GM21619 (cell line): ENCODE data around the gene PWWP2B.
"Not testable (repeated sequence)": the region's sequence is repeated elsewhere in the genome, so short reads cannot be mapped to it uniquely, and the experiment has no call there.

ENCODE experiments used
- ATAC-seq: cut with Tn5 transposase; IDR thresholded peaks from one replicate; pipeline ENCODE4 v1.9.1; 2021; ENCODE audit not compliant: unreplicated experiment

The PWWP2B gene

GRCh38 chr10:132429281-132430230 is 32.6 kb downstream of the PWWP2B start:
- ATAC-seq = no peak

DNA sequence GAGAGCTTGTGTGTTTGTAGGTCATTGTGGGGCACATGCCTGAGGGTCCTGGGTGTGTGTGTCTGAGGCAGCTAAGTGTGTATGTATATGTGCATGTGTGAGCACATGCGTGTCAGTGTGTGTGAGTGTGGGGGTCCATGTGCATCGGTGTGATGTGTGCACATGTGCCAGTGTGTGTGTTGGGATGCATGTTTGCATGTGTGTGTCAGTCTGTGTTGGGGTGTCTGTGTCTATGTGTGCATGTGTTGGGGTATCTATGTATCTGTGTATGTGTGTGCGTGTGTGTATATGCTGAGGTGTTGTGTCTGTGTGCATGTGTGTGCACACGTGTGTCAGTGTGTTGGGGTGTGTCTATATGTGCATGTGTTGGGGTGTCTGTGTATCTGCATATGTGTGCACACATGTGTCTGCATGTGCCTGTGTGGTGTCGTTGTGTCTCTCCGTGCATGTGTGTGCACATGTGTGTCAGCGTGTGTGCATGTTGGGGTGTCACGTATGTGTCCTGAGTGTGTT is 33.3 kb downstream of the PWWP2B start:
- ATAC-seq = no peak

- ATAC-seq = no peak
These were observed 33.9 kb downstream of the PWWP2B start for GRCh38 chr10:132430861-132431271.

DNA sequence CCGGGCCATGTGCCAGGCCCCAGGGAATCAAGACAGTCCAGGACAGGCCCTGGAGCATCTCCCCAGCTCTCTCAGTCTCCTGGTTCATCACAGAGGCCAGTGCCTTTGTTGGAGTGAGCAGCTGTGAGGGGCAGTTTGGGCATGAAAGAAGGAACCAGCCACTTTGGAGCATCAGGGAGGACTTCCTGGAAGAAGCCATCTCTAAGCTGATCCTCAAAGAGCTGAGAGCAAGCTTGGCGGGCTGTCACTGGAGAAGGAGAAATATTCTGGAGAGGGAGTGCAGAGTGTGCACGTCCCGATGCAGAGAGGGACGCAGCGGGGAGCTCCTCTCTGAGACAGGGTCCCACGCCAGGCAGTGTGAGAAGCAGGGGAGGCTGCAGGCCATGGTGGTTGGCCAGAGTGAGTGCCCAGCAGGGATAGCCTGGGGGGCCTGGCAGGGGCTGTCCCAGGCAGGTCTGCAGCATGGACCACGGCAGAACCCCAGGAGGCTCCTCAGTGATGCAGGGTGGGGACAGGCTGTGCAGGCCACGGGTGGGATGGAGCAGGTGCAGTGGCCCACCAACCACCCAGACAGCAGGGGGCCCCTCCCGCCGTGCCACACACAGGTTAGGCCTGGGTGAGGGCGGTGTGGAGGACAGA is 34.7 kb downstream of the PWWP2B start:
- no peak for ATAC-seq

GRCh38 chr10:132432176-132432540 is 35.2 kb downstream of the PWWP2B start:
- ATAC-seq = no peak

GRCh38 chr10:132433671-132434340 is 36.8 kb downstream of the PWWP2B start:
- ATAC-seq = no peak

DNA sequence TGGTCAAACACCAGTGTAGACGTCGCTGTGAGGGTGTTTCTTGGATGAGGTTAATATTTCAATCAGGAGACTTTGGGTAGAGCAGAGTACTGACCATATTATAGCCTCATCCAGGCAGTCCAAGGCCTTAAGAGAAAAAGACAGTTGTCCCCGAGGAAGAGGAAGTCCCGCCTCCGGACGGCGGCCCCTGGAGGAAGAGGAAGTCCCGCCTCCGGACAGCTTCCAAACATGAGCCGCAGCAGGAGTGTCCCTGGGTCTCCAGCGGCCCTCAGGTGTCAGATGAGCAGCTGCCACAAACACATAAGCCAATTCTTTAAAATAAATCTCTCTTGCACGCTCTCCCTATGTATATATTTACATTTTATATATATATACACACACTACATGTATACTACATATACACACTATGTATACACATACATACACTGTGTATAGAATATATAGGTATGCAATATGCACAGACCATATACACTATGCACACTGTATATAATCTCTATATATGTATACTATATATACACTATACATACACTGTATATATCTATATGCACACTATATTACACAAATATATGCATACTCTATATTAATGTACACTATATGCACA is 37.5 kb downstream of the PWWP2B start:
- ATAC-seq = no peak

DNA sequence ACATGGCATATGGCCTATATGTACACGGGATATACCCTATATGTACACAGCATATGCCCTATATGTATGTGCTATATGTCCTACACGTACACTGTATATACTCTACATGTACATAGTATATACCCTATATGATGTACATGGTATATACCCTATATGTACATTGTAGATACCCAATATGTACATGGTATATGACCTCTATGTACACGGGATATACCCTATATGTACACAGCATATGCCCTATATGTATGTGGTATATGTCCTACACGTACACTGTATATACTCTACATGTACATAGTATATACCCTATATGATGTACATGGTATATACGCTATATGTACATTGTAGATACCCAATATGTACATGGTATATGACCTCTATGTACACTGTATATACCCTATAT is 38.3 kb downstream of the PWWP2B start:
- not testable (repeated sequence) for ATAC-seq

- ATAC-seq = not testable (repeated sequence)
These were observed 39.1 kb downstream of the PWWP2B start for GRCh38 chr10:132436096-132436495.

DNA sequence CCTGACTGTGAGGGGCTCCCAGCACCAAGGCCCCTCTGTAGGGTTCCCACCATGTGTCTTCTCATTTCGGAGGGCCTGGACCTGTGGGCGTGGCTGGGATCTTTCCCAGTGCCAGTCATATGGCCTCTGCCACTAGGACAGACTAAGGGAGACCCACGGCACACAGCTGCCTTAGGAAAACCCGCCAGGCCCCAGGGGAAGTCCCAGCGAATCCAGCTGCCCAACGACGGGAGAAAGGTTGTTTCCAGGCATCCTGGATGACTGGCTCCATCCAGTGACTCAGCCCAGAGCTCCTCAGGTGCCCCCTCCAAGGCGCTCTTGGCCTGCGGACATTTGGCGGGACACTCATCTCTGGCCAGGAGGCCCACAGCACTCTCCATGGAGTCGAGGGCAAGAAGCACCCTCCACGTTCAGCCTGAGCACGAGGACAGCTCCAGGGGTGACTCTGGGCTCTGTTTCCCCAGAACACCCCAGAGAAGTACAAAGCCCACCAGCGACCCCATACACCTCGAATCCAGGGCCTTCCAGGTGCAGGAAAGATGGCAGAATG is 39.9 kb downstream of the PWWP2B start:
- no peak for ATAC-seq

DNA sequence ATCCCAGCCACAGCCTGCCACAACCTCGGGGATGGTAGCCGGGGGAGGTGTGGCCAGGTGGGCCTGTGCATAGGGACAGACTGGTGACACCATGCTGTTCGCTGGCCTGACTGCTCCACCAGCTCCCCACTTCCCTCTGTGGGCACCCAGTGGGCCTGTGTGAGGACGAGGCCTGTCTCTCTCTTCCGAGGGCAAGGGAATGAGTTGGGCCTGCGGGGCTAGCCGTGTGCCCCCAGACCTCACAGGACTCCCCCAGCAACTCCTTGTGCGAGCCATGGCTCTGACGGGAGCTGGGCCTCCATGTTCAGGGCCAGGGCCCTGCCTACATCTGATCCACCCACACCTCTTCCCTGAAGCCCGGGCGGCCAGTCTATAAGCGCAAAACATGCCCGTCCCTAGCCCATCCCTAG is 40.5 kb downstream of the PWWP2B start:
- no peak for ATAC-seq

DNA sequence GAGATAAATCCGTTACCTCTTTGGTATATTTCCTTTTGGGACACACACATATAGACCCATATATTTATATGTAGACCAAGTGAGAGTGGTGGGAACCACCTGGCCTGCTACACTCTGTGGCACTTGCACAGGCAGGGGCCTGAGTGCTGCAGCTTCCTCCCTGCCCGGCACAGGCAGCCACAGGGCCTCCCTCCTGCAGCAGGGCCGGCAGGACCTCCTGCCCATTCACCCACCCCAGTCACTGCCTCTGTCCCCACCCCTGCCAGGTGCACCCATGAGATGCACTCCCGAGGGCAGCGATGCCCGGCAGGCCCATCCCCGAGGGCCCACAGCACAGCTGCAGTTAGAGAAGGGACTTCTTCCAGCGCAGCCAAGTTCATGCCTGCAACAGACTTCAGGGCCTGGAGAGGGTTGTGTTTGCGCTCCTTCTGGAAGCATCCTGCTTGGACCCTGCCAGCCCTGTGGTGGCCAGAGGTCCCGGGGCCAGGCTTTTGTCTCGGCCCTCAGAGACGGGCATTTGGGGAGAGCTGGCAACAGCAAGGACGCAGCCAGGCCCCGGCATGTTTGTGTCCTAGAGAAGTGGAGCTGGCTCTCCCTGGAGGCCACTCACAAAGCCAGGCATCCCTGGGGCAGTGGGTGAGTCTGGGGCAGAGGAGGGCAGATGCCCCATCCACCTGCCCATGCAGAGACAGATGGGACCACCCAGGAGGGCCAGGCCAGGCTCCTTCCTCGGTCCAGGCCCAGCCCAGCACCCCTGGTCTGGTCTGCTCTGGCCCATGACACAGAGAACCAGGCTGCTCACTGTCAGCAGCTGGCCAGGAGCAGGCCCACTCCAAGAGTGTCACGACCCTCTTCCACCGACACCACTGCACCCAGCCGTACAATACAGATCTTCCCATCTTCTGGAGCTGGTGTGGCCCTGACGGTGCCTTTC is 41.4 kb downstream of the PWWP2B start:
- ATAC-seq = no peak

DNA sequence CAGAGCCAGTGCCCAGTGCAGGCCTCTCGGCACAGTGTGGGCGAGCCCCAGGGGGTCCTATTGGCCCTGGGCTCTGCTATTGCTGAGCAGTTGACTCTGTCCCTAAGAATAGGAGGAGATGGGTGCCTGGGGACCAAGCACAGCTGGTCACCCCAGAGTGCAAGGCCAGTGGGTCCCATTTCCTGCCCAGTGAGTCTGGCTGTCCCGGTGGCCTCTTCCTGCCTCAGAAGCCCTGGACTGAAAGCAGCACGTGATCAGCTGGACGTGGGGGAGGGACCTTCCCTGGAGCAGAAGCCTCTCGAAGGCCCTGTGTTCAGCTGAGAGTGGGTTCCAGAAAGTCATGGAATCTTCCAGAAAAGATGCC is 42.0 kb downstream of the PWWP2B start:
- ATAC-seq = no peak

DNA sequence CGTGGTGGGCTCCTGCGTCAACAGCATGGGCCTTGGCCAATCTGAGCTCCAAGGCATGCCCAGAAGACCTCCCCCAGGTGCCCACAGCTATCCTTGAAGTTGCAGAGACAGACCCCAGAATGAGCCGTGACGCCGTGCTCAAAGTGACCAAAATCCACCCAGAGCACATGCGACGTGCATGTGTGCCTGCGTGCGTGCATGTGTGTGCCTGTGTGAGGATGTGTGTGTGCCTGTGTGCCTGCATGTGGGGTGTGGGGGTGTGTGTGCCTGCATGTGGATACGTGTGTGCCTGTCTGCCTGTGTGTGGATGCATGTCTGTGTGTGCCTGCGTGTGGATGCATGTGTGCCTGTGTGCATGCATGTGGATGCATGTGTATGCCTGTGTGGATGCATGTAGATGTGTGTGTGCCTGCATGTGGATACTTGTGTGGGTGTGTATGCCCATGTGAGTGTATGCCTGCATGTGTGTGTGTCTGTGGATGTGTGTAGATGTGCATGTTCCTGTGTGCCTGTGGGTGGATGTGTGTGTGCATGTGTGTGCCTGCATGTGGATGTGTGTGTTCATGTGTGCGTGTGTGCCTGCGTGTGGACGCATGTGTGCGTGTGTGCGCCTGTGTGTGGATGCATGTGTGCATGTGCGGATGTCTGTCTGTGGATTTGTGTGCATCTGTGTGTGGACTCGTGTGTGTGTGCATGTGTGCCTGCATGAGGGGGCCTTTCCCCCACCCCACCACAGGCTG is 42.6 kb downstream of the PWWP2B start:
- no peak for ATAC-seq

GRCh38 chr10:132440791-132441565 is 44.0 kb downstream of the PWWP2B start:
- ATAC-seq = no peak

DNA sequence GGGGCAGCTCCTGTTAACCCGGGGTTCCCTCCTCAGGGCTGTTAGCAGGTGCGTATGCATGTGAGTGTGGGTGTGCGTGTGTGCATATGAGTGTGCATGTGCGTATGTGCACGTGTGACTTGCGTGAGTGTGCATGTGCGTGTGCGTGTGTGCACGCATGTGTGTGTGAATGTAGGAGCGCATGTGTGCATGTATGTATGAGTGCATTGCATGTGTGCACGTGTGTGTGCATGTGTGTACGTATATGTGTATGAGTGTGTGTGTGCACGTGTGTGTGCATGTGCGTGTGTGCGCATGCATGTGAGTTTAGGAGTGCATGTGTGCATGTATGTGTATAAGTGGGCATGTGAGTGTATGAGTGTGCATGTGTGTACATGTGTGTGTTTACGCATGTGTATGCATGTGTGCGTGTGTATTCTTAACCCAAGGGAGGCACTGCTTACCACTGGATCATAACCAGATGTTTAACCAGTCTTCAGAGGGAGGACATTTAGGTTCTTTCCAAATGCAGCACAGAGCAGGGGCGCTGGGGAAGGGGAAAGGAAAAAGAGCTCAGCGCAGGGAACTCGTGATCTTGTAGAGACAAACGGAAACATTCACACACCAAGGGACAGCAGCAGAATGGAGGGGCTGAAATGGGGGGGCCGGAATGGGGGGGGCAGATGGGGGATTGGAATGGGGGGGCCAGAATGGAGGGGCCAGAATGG is 45.0 kb downstream of the PWWP2B start:
- no peak for ATAC-seq

DNA sequence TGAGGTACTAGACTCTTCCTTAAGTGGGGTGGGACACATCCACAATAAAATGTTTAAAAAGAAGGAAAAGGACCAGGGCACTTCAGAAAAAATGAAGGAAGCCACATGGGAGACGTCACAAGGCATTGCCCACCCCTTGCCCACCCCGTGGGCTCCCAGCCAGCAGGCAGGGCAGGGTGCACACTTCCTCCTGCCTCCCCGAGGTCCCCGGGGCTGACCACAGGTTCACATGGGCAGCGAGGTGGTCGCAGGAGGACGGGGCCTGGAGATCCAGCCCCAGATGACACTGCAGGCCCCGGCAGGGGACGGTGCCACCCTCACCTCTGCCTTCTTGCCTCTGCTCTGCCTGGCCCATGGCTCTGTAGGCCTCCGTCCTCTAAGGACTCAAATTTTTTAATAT is 45.6 kb downstream of the PWWP2B start:
- ATAC-seq = no peak

- ATAC-seq = no peak
These were observed 46.6 kb downstream of the PWWP2B start for GRCh38 chr10:132443605-132443982.
